Mesothelial cell of epicardium (in vitro differentiated cells): ENCODE measurements around the gene RNF11. TPM values are rescaled to one million over a fixed set of nuclear protein-coding genes. Genes with fewer than 3 reads are reported as not detected.
A peak's percentile ranks its signal among the peaks of the same experiment; 100 is the strongest.
"Not testable (repeated sequence)": the region's sequence is repeated elsewhere in the genome, so short reads cannot be mapped to it uniquely, and the experiment has no call there.

Experiments used
- DNase-seq, 2 experiments: peaks; one replicate each; pipeline ENCODE4 v3.0.0; 2021; ENCODE audit warnings: low spot score in 2 of 2; ENCODE audit not compliant: unreplicated experiment in 2 of 2
- H3K27ac Mint-ChIP-seq: 2 replicates; pipeline ENCODE4 v1.8.0; 2021; ENCODE audit warnings: mixed read lengths
- H3K27me3 Mint-ChIP-seq: 2 replicates; pipeline ENCODE4 v1.8.0; 2021; ENCODE audit warnings: low read depth, mixed read lengths
- H3K36me3 Mint-ChIP-seq: 2 replicates; pipeline ENCODE4 v1.8.0; 2021; ENCODE audit warnings: mixed read lengths
- H3K4me1 Mint-ChIP-seq: 2 replicates; pipeline ENCODE4 v1.8.0; 2021; ENCODE audit warnings: mixed read lengths
- H3K4me3 Mint-ChIP-seq: 2 replicates; pipeline ENCODE4 v1.8.0; 2021; ENCODE audit warnings: mild to moderate bottlenecking, moderate library complexity, mixed read lengths
- H3K9me3 Mint-ChIP-seq: 2 replicates; pipeline ENCODE4 v1.8.0; 2021; ENCODE audit warnings: mixed read lengths
- CTCF ChIP-seq: fragments of 200-600 bp; sonication (generic); IDR thresholded peaks from one replicate; pipeline ENCODE4 v1.5.0; 2021; ENCODE audit warnings: antibody characterized with exemption; ENCODE audit not compliant: unreplicated experiment
- total RNA-seq: library from RNA; stranded (reverse); gene quantifications from 3 replicates; pipeline ENCODE4 v1.2.1, GENCODE V29; 2021

RNF11 gene
- total RNA-seq, 1 donor from 2014 or later: 76.7 TPM

- Mint-ChIP-seq H3K4me3 (no peak overlapping the region), H3K27me3 (peaks cover 5% of the 10 kb centered on the region), H3K4me1 (peaks cover 19% of the 10 kb centered on the region), H3K27ac (no peak overlapping the region), H3K9me3 (no peaks in the 10 kb centered on the region), H3K36me3 (no peaks in the 10 kb centered on the region)
- DNase-seq: no peak
- TF ChIP-seq CTCF: no peak
Measured at GRCh38 chr1:51231120-51231519, 5.0 kb upstream of the RNF11 start.

- DNase-seq: no peak
- H3K36me3 Mint-ChIP-seq: no peaks in the 10 kb centered on the region
- no peak overlapping the region for H3K4me3 Mint-ChIP-seq
- H3K4me1 Mint-ChIP-seq: peaks cover 19% of the 10 kb centered on the region
- peaks cover 4% of the 10 kb centered on the region for H3K27me3 Mint-ChIP-seq
- no peak for TF ChIP-seq CTCF
- no peaks in the 10 kb centered on the region for H3K9me3 Mint-ChIP-seq
- H3K27ac Mint-ChIP-seq: no peak overlapping the region
Measured at GRCh38 chr1:51231896-51232295, 4.2 kb upstream of the RNF11 start.

GRCh38 chr1:51234236-51234635, 1.8 kb upstream of the RNF11 start:
- not testable (repeated sequence) for H3K4me3 Mint-ChIP-seq, H3K36me3 Mint-ChIP-seq, H3K9me3 Mint-ChIP-seq, H3K27ac Mint-ChIP-seq, H3K27me3 Mint-ChIP-seq, DNase-seq
- peaks cover 16% of the 10 kb centered on the region for H3K4me1 Mint-ChIP-seq

- TF ChIP-seq CTCF: no peak
- peaks cover 19% of the 10 kb centered on the region for H3K4me1 Mint-ChIP-seq
- peak overlapping the region; percentile 90 for H3K4me3 Mint-ChIP-seq
- peak overlapping the region; percentile 99 for H3K27ac Mint-ChIP-seq
- H3K9me3 Mint-ChIP-seq: no peaks in the 10 kb centered on the region
- no peaks in the 10 kb centered on the region for H3K36me3 Mint-ChIP-seq
- H3K27me3 Mint-ChIP-seq: no peaks in the 10 kb centered on the region
- DNase-seq: peak in 1 of 2 experiments; percentile 44
Measured at GRCh38 chr1:51234721-51235425, 1.2 kb upstream of the RNF11 start.

- DNase-seq: peak in 1 of 2 experiments; percentile 59
- no peaks in the 10 kb centered on the region for H3K36me3 Mint-ChIP-seq
- H3K27me3 Mint-ChIP-seq: no peaks in the 10 kb centered on the region
- H3K4me3 Mint-ChIP-seq: no peak overlapping the region
- no peak overlapping the region for H3K27ac Mint-ChIP-seq
- TF ChIP-seq CTCF: no peak
- peaks cover 33% of the 10 kb centered on the region for H3K4me1 Mint-ChIP-seq
- H3K9me3 Mint-ChIP-seq: no peaks in the 10 kb centered on the region
Measured at GRCh38 chr1:51236531-51237350, 668 bp downstream of the RNF11 start.
